HepG2 (cell line): ENCODE measurements around the gene SPA17. TPM values are rescaled to one million over a fixed set of nuclear protein-coding genes. Genes with fewer than 3 reads are reported as not detected.

Source experiments
- ATRX ChIP-seq: sonication (generic); formaldehyde crosslinking; IDR thresholded peaks from 2 replicates; pipeline ENCODE4 v1.4.0; 2020; ENCODE audit warnings: missing genetic modification reagents, borderline replicate concordance
- CSRNP2 ChIP-seq: sonication (generic); formaldehyde crosslinking; conservative IDR thresholded peaks from 2 replicates; pipeline ENCODE4 v1.8.0; 2022; ENCODE audit warnings: low read depth, missing genetic modification reagents
- FIP1L1 ChIP-seq: fragments of 200-400 bp; formaldehyde crosslinking; IDR thresholded peaks from 2 replicates; pipeline ENCODE4 v1.6.1; 2018; ENCODE audit warnings: low read depth, mild to moderate bottlenecking, low read length, moderate library complexity, borderline replicate concordance; ENCODE audit not compliant: insufficient read depth
- HIVEP1 ChIP-seq: sonication (generic); formaldehyde crosslinking; IDR thresholded peaks from 2 replicates; pipeline ENCODE4 v1.4.0; 2020; ENCODE audit warnings: mild to moderate bottlenecking, missing genetic modification reagents
- HNF4A ChIP-seq: sonication (generic); formaldehyde crosslinking; IDR thresholded peaks from 2 replicates; pipeline ENCODE4 v1.4.0; 2020; ENCODE audit warnings: missing genetic modification reagents
- KDM6A ChIP-seq: IDR thresholded peaks from 2 replicates; pipeline ENCODE4 v1.6.1; 2016; ENCODE audit warnings: low read depth
- KLF9 ChIP-seq: IDR thresholded peaks from 2 replicates; pipeline ENCODE4 v1.6.1; 2016; ENCODE audit warnings: low read depth
- NFE2L2 ChIP-seq: fragments of 150-350 bp; IDR thresholded peaks from 2 replicates; pipeline ENCODE4 v1.6.1; 2014; ENCODE audit warnings: low read length
- PAXIP1 ChIP-seq: sonication (generic); formaldehyde crosslinking; conservative IDR thresholded peaks from 2 replicates; pipeline ENCODE4 v1.4.0; 2020; ENCODE audit warnings: mild to moderate bottlenecking, missing genetic modification reagents, moderate library complexity
- PCBP1 ChIP-seq: fragments of 200-400 bp; formaldehyde crosslinking; IDR thresholded peaks from 2 replicates; pipeline ENCODE4 v1.6.1; 2017; ENCODE audit warnings: mild to moderate bottlenecking, low read depth, low read length, borderline replicate concordance
- RARG ChIP-seq: sonication (generic); formaldehyde crosslinking; IDR thresholded peaks from 2 replicates; pipeline ENCODE4 v1.4.0; 2020; ENCODE audit warnings: low read depth, mild to moderate bottlenecking, missing genetic modification reagents
- SPEN ChIP-seq: sonication (generic); formaldehyde crosslinking; IDR thresholded peaks from 2 replicates; pipeline ENCODE4 v1.5.1; 2020; ENCODE audit warnings: low read depth, mild to moderate bottlenecking, missing genetic modification reagents
- THAP7 ChIP-seq: sonication (generic); formaldehyde crosslinking; IDR thresholded peaks from 2 replicates; pipeline ENCODE4 v1.8.1; 2023; ENCODE audit warnings: mild to moderate bottlenecking, missing genetic modification reagents
- USF2 ChIP-seq, 2 experiments: sonication (generic) in 1 of 2; formaldehyde crosslinking in 1 of 2; IDR thresholded peaks; 2 replicates each; pipeline versions ENCODE4 v1.5.1 to v1.6.1; 2011 to 2020; ENCODE audit warnings: borderline replicate concordance in 1 of 2, low read depth in 1 of 2, low read length in 1 of 2, mild to moderate bottlenecking in 1 of 2, missing genetic modification reagents in 1 of 2, moderate library complexity in 1 of 2
- XRCC5 ChIP-seq: fragments of 200-400 bp; formaldehyde crosslinking; optimal IDR thresholded peaks from 2 replicates; pipeline ENCODE3; 2017; ENCODE audit warnings: mild to moderate bottlenecking, low read length
- ZC3H13 ChIP-seq: sonication (generic); formaldehyde crosslinking; IDR thresholded peaks from 2 replicates; pipeline ENCODE4 v1.8.1; 2023; ENCODE audit warnings: mild to moderate bottlenecking, missing genetic modification reagents, moderate library complexity
- ZFP37 ChIP-seq: sonication (generic); formaldehyde crosslinking; IDR thresholded peaks from 2 replicates; pipeline ENCODE4 v1.4.0; 2020; ENCODE audit warnings: missing genetic modification reagents, borderline replicate concordance
- ZIK1 ChIP-seq: sonication (generic); formaldehyde crosslinking; IDR thresholded peaks from 2 replicates; pipeline ENCODE4 v1.5.0; 2020; ENCODE audit warnings: mild to moderate bottlenecking, low read depth, missing genetic modification reagents, borderline replicate concordance
- ZKSCAN5 ChIP-seq: sonication (generic); formaldehyde crosslinking; IDR thresholded peaks from 2 replicates; pipeline ENCODE4 v1.5.1; 2020; ENCODE audit warnings: mild to moderate bottlenecking, missing genetic modification reagents
- polyA plus RNA-seq, 8 experiments: library from polyadenylated mRNA; depleted of rRNA in 3 of 8; stranded (reverse) in 7 of 8; unstranded in 1 of 8; fragments of >200 nt; fragmentation: Illumina TruSeq in 4 of 8; extraction: Trizol in 4 of 8; gene quantifications; 2 replicates each; pipeline versions ENCODE4 v1.2.1 to v1.2.3, GENCODE V29; 2011 to 2016; ENCODE audit warnings: low read depth in 4 of 8, missing spikeins in 1 of 8, mixed read lengths in 1 of 8; ENCODE audit not compliant: insufficient read depth in 1 of 8
- total RNA-seq, 5 experiments: library from RNA; depleted of rRNA; stranded (reverse); fragments of >200 nt; fragmentation: Illumina TruSeq; extraction: Trizol; gene quantifications; 2 replicates each; pipeline ENCODE4 v1.2.3, GENCODE V29; 2016; ENCODE audit warnings: low read depth in 1 of 5

The SPA17 gene
- total and polyA plus RNA-seq, 2 of the 13 experiments (the other 11 are each of a cell fraction or from before 2014, with no cell fraction given) = 4.4 to 8.4 TPM

- TF ChIP-seq ATRX (CRISPR knock-in tag) (no peak), KDM6A (no peak), HNF4A (CRISPR knock-in tag) (no peak), XRCC5 (peak; percentile 39), HIVEP1 (peak; percentile 85; the same call in 1 of the 2 replicates), NFE2L2 (no peak), PAXIP1 (CRISPR knock-in tag) (0 out of 2 replicates have a peak, but pooled peaks have one; percentile 37), KLF9 (CRISPR knock-in tag) (0 out of 2 replicates have a peak, but pooled peaks have one; percentile 22), ZIK1 (no peak), SPEN (CRISPR knock-in tag) (peak; percentile 60; the same call in 1 of the 2 replicates), ZKSCAN5 (CRISPR knock-in tag) (no peak), USF2 (IDR thresholded peaks at IDR 0.05; ENCODE audit: low read depth, low read length) (no peak), USF2 (CRISPR knock-in tag; IDR thresholded peaks at IDR 0.05; ENCODE audit: borderline replicate concordance) (no peak), RARG (CRISPR knock-in tag) (no peak), CSRNP2 (no peak), THAP7 (no peak), FIP1L1 (no peak), ZFP37 (no peak; the same call in 1 of the 2 replicates), ZC3H13 (CRISPR knock-in tag) (no peak), PCBP1 (0 out of 2 replicates have a peak, but pooled peaks have one; percentile 26)
Measured at GRCh38 chr11:124673333-124674167, at the start of gene SPA17, which contains the start of gene SIAE (continued).
